ENCODE results near the gene PPP6C.
"Not testable (repeated sequence)": the region's sequence is repeated elsewhere in the genome, so short reads cannot be mapped to it uniquely, and the experiment has no call there.

PPP6C gene

GRCh38 chr9:125176636-125177035 lies 13.0 kb downstream of the PPP6C start:
- no peaks in the 10 kb centered on the region for H3K36me3 ChIP-seq (ENCODE audit: insufficient read depth, insufficient read length, low read length)
- DNase-seq (ENCODE audit: low read depth, low spot score): no peak
- H3K4me3 ChIP-seq (ENCODE audit: insufficient read length, low read depth): no peak overlapping the region
- H3K27me3 ChIP-seq (ENCODE audit: insufficient read depth, insufficient read length): no peaks in the 10 kb centered on the region
- no peaks in the 10 kb centered on the region for H3K4me1 ChIP-seq (ENCODE audit: insufficient read depth, insufficient read length)
- H3K9ac ChIP-seq (ENCODE audit: insufficient read length, low read depth): no peak overlapping the region
- no peak for TF ChIP-seq YY1 (IDR thresholded peaks at IDR 0.05; ENCODE audit: insufficient read depth, insufficient read length)
- no peak for TF ChIP-seq ZNF274 (IDR thresholded peaks at IDR 0.05; ENCODE audit: low read depth, low read length)
- TF ChIP-seq SUZ12 (IDR thresholded peaks at IDR 0.05; ENCODE audit: extremely low read depth, insufficient read depth, insufficient read length): no peak
- no peaks in the 10 kb centered on the region for H3K9me3 ChIP-seq (ENCODE audit: insufficient read depth, low read length)

- no peaks in the 10 kb centered on the region for H3K9me3 ChIP-seq (ENCODE audit: insufficient read depth, low read length)
- no peak overlapping the region for H3K9ac ChIP-seq (ENCODE audit: insufficient read length, low read depth)
- DNase-seq (ENCODE audit: low read depth, low spot score): no peak
- peaks cover 11% of the 10 kb centered on the region for H3K36me3 ChIP-seq (ENCODE audit: insufficient read depth, insufficient read length, low read length)
- TF ChIP-seq YY1 (IDR thresholded peaks at IDR 0.05; ENCODE audit: insufficient read depth, insufficient read length): no peak
- no peak for TF ChIP-seq SUZ12 (IDR thresholded peaks at IDR 0.05; ENCODE audit: extremely low read depth, insufficient read depth, insufficient read length)
- TF ChIP-seq ZNF274 (IDR thresholded peaks at IDR 0.05; ENCODE audit: low read depth, low read length): no peak
- no peaks in the 10 kb centered on the region for H3K4me1 ChIP-seq (ENCODE audit: insufficient read depth, insufficient read length)
- H3K4me3 ChIP-seq (ENCODE audit: insufficient read length, low read depth): no peak overlapping the region
- H3K27me3 ChIP-seq (ENCODE audit: insufficient read depth, insufficient read length): no peaks in the 10 kb centered on the region
Observed at GRCh38 chr9:125172031-125172755, 17.4 kb downstream of the PPP6C start.

- Histone ChIP-seq H3K9ac (ENCODE audit: insufficient read length, low read depth) (no peak overlapping the region), H3K4me1 (ENCODE audit: insufficient read depth, insufficient read length) (no peaks in the 10 kb centered on the region), H3K4me3 (ENCODE audit: insufficient read length, low read depth) (no peak overlapping the region), H3K9me3 (ENCODE audit: insufficient read depth, low read length) (no peaks in the 10 kb centered on the region), H3K27me3 (ENCODE audit: insufficient read depth, insufficient read length) (no peaks in the 10 kb centered on the region), H3K36me3 (ENCODE audit: insufficient read depth, insufficient read length, low read length) (peaks cover 13% of the 10 kb centered on the region)
- no peak for DNase-seq (ENCODE audit: low read depth, low spot score)
- no peak for TF ChIP-seq ZNF274 (IDR thresholded peaks at IDR 0.05; ENCODE audit: low read depth, low read length)
- TF ChIP-seq YY1 (IDR thresholded peaks at IDR 0.05; ENCODE audit: insufficient read depth, insufficient read length): no peak
- TF ChIP-seq SUZ12 (IDR thresholded peaks at IDR 0.05; ENCODE audit: extremely low read depth, insufficient read depth, insufficient read length): no peak
Observed at GRCh38 chr9:125169895-125170294, 19.7 kb downstream of the PPP6C start.

- Histone ChIP-seq H3K27me3 (ENCODE audit: insufficient read depth, insufficient read length) (no peaks in the 10 kb centered on the region), H3K4me1 (ENCODE audit: insufficient read depth, insufficient read length) (no peaks in the 10 kb centered on the region), H3K9me3 (ENCODE audit: insufficient read depth, low read length) (no peaks in the 10 kb centered on the region), H3K36me3 (ENCODE audit: insufficient read depth, insufficient read length, low read length) (peaks cover 13% of the 10 kb centered on the region), H3K4me3 (ENCODE audit: insufficient read length, low read depth) (no peak overlapping the region), H3K9ac (ENCODE audit: insufficient read length, low read depth) (no peak overlapping the region)
- DNase-seq (ENCODE audit: low read depth, low spot score): no peak
- no peak for TF ChIP-seq YY1 (IDR thresholded peaks at IDR 0.05; ENCODE audit: insufficient read depth, insufficient read length)
- no peak for TF ChIP-seq ZNF274 (IDR thresholded peaks at IDR 0.05; ENCODE audit: low read depth, low read length)
- no peak for TF ChIP-seq SUZ12 (IDR thresholded peaks at IDR 0.05; ENCODE audit: extremely low read depth, insufficient read depth, insufficient read length)
Observed at GRCh38 chr9:125166762-125167161, 22.8 kb downstream of the PPP6C start.

GRCh38 chr9:125162891-125163290 lies 26.7 kb downstream of the PPP6C start:
- H3K4me1 ChIP-seq (ENCODE audit: insufficient read depth, insufficient read length); H3K27me3 ChIP-seq (ENCODE audit: insufficient read depth, insufficient read length); H3K9ac ChIP-seq (ENCODE audit: insufficient read length, low read depth); DNase-seq (ENCODE audit: low read depth, low spot score); H3K9me3 ChIP-seq (ENCODE audit: insufficient read depth, low read length); H3K4me3 ChIP-seq (ENCODE audit: insufficient read length, low read depth): not testable (repeated sequence)
- peaks cover 13% of the 10 kb centered on the region for H3K36me3 ChIP-seq (ENCODE audit: insufficient read depth, insufficient read length, low read length)

GRCh38 chr9:125161284-125161918 lies 28.2 kb downstream of the PPP6C start:
- Histone ChIP-seq H3K36me3 (ENCODE audit: insufficient read depth, insufficient read length, low read length) (peaks cover 11% of the 10 kb centered on the region), H3K9me3 (ENCODE audit: insufficient read depth, low read length) (no peaks in the 10 kb centered on the region), H3K4me3 (ENCODE audit: insufficient read length, low read depth) (no peak overlapping the region), H3K4me1 (ENCODE audit: insufficient read depth, insufficient read length) (no peaks in the 10 kb centered on the region), H3K9ac (ENCODE audit: insufficient read length, low read depth) (no peak overlapping the region), H3K27me3 (ENCODE audit: insufficient read depth, insufficient read length) (no peaks in the 10 kb centered on the region)
- TF ChIP-seq YY1 (IDR thresholded peaks at IDR 0.05; ENCODE audit: insufficient read depth, insufficient read length) (no peak), SUZ12 (IDR thresholded peaks at IDR 0.05; ENCODE audit: extremely low read depth, insufficient read depth, insufficient read length) (no peak), ZNF274 (IDR thresholded peaks at IDR 0.05; ENCODE audit: low read depth, low read length) (no peak)
- DNase-seq (ENCODE audit: low read depth, low spot score): no peak

GRCh38 chr9:125160750-125161149 lies 28.9 kb downstream of the PPP6C start:
- DNase-seq (ENCODE audit: low read depth, low spot score): no peak
- TF ChIP-seq ZNF274 (IDR thresholded peaks at IDR 0.05; ENCODE audit: low read depth, low read length): no peak
- no peak for TF ChIP-seq SUZ12 (IDR thresholded peaks at IDR 0.05; ENCODE audit: extremely low read depth, insufficient read depth, insufficient read length)
- TF ChIP-seq YY1 (IDR thresholded peaks at IDR 0.05; ENCODE audit: insufficient read depth, insufficient read length): no peak
- H3K36me3 ChIP-seq (ENCODE audit: insufficient read depth, insufficient read length, low read length): peaks cover 8% of the 10 kb centered on the region
- H3K9me3 ChIP-seq (ENCODE audit: insufficient read depth, low read length): no peaks in the 10 kb centered on the region
- H3K4me3 ChIP-seq (ENCODE audit: insufficient read length, low read depth): no peak overlapping the region
- H3K9ac ChIP-seq (ENCODE audit: insufficient read length, low read depth): no peak overlapping the region
- no peaks in the 10 kb centered on the region for H3K27me3 ChIP-seq (ENCODE audit: insufficient read depth, insufficient read length)
- H3K4me1 ChIP-seq (ENCODE audit: insufficient read depth, insufficient read length): no peaks in the 10 kb centered on the region

All from NT2/D1 (cell line).